HG03066 (cell line): ENCODE measurements around the gene OR56A5.
"Not testable (repeated sequence)": the region's sequence is repeated elsewhere in the genome, so short reads cannot be mapped to it uniquely, and the experiment has no call there.

ENCODE experiments used
- ATAC-seq: cut with Tn5 transposase; IDR thresholded peaks from one replicate; pipeline ENCODE4 v1.9.1; 2021; ENCODE audit warnings: low read depth; ENCODE audit not compliant: unreplicated experiment

Gene OR56A5, protein sequence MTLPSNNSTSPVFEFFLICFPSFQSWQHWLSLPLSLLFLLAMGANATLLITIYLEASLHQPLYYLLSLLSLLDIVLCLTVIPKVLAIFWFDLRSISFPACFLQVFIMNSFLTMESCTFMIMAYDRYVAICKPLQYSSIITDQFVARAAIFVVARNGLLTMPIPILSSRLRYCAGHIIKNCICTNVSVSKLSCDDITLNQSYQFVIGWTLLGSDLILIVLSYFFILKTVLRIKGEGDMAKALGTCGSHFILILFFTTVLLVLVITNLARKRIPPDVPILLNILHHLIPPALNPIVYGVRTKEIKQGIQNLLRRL

DNA sequence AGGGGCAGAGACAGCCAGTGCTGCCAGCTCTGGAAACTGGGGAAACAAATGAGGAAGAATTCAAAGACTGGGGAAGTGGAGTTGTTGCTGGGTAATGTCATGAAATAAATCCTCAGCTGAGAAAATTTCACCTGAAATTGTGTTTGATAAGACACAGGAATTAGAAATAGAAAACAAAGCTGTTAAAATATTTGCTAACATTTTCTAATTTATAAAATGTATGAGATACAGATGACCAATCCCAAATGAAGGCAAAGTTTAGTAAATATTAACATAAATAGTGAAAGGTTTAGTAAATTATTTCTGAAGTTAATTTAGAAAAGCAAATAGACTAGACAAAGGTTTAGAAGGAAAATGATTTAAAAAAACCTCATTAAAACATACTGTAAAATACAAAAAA lies at the start of gene OR56A5:
TSS of gene OR56A5 (minus strand) at position 101 of the 400 bp plus-strand sequence. CDS start at position 101, 0 bp downstream.
- ATAC-seq, result no peak

DNA sequence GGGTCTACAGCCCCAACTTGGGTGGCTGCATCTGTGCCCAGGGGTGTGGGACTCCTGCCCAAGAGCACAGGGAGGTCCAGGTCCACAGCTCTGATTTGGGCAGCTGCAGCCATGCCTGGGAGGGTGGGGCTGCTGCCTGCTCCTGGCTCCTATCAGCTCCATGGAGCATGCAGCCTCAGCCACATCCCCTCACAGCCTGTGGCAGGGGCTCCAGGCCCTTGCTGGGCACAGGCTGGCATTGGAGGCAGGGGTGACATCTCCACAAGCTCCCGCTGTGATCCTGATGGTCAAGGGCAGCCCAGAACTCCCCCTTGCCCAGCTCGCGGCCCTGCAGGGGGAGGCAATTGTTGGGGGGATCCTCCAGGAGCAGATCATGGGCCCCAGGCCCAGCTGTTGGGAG lies 44.7 kb upstream of the OR56A5 start:
- no peak for ATAC-seq

DNA sequence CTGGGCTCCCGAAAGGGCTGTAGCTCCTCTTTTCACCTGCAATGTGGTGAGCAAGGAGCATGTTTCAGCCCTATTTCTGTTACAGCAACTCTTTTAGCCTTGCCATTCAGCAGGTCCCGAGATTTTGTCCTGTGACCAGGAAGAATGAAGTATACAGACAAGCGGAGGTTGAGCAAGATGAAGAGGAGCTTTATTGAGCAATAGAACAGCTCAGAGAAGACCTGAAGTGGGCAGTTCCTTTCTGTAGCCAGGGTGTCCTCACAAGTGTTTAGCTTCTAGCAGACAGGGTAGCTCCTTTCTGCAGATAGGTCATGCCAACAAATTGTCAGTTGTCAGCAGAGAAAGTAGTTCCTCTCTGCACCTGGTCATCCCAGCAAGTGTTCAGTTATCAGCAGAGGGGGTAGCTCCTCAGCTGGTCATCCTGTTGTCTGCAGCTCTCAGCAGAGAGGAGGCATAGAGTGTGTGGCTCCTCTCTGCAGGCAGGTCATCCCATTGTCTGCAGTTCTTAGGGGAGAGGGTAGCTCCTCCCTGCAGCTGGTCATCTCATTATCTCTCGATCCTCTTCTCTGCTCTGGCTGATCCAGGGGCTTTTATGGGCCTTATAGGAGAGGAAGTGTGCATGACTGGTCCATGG lies 43.9 kb upstream of the OR56A5 start:
- no peak for ATAC-seq

DNA sequence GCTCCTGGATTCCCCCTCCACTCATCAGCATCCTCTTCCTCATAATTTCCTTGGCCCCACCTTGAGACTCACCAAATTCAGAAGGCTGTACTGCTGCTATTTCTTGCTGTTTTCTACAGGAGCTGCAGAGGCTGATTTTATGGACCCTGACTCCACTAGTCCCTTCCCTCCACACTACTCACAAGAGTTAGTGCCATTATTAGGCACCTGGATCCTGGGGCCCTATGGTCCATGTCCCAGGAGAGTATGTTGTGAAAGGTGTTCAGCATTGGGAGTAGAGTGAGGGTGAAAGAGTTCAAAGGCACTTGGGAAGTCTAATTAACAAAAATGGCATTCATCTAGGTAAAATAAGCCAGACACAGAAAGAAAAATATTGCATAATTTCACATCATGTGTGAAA lies 38.6 kb upstream of the OR56A5 start, which contains the start of gene OR56A4:
TSS of gene OR56A4 (minus strand) at position 101 of the 400 bp plus-strand sequence. CDS start 3,954 bp downstream, outside the sequence.
- ATAC-seq, result no peak

DNA sequence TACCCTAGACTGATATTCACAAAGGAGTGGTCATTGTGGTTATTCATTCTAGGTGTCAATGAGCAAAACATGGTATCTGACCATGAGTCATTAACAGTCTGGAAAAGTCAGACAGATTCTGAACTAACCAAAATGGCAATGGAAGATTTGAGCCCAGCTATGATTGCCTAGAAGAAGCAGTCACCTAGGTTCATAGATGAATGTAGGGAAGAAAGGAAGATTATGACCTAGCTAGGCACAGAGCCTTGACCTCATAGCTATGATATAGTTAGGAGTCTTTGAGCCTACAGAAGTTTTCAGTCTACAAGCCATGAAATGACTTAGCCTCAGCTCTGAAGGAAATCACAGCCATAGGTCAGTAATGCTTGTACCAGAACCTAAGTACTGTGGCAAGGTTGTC lies 38.1 kb upstream of the OR56A5 start:
- ATAC-seq, result no peak

DNA sequence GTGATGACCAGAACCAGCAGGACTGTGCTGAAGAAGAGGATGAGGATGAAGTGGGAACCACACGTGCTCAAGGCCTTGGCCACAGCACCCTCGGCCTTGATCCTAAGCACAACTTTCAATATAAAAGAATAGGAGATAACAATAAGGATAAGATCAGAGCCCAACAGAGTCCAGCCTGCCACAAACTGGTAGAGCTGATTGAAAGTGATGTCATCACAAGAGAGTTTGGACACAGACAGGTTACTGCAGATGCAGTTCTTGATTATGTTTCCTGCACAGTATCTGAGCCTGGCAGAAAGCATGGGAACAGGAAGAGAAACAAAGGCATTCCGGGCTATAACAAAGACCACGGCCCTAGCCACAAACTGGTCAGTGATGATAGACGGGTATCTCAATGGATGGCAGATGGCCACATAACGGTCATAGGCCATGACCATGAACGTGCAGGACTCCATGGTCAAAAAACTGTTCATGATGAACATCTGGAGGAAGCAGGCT lies 34.0 kb upstream of the OR56A5 start:
- ATAC-seq, result no peak

DNA sequence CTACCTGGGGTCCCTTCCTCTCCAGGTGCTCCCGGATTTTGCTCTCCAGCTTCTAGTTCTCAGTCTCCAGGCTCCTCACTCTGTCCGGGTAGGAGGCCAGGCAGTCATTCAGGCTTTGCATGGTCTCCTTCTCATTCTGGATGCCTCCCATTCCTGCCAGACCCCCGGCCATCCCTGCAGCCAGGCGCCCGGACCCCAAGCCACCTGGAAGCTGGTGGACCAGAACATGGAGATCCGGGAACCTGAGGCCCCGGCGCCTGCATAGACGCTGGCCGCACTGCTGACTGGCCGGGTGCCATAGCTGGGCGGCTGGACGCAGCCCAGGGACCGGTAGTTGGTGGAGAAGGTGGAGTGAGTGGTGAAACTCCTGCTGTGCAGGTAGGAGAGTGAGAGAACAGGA lies 26.5 kb upstream of the OR56A5 start:
- no peak for ATAC-seq

DNA sequence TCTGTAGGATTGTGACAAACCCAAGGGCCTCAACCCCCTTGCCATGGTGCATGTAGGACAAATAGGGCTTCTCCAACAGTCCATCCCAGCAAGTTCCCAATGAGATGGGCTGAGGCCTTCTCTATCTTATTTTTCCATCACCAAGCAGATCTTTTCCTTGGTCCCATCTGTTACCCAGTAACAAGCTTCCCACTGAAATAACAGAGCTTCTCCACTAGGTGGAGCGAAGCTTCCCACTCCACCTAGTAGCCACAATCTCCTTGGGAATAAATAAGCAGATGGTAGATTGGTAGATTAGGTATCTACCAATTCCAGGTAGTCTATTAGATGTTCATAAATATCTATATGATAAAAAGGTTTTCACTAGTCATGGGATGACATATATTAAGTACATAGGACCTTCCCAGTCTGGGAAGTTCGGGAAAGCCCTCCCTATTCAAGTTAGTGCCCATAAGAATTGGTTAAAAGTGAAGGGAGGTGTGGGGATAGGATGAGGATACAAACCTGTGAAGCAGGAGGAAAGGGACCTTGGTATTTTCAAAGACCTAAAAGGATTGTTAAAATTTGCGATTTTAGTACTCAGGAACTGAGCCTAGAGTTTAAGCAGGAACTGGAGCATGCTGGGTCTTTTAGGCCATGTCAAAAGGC lies 24.4 kb upstream of the OR56A5 start:
- no peak for ATAC-seq

DNA sequence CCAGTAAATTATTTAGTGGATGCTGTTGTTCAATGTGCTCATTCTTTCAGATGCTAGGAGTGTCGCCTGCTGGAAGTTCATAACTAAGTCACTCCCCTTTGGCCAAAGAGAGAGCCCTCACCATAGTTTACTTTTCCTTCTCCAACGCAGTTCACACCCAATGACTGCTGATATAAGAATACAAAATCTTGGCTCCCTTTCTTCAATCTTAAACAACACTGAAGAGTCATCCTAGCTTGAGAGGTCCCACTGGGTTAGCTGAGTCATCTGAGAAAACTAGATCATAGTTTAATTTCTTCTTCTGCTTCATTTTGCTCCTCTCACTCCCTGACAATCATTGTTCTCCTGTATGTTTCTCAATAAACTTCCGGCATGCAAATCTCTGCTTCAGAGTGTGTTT lies 23.9 kb upstream of the OR56A5 start:
- ATAC-seq, result no peak

DNA sequence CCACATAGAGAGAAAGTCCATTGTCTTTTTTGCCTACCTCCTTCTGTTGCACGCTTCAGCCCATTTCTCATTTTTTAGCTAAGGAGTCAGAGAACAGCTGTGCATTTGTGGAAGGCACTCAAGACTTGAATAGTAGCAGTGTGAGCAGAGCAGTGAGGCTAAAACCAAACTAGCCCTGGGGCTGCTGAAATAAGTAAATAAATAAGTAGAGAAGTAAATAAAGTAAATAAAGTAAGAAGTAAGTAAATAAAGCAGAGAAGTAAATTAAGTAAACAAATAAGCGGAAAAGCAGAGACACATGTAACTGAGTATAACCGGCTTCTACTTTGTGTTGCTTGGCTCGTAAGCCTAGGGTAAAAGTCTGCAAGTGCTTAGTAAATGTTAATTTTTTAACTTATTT lies 20.9 kb upstream of the OR56A5 start:
- ATAC-seq, result no peak

DNA sequence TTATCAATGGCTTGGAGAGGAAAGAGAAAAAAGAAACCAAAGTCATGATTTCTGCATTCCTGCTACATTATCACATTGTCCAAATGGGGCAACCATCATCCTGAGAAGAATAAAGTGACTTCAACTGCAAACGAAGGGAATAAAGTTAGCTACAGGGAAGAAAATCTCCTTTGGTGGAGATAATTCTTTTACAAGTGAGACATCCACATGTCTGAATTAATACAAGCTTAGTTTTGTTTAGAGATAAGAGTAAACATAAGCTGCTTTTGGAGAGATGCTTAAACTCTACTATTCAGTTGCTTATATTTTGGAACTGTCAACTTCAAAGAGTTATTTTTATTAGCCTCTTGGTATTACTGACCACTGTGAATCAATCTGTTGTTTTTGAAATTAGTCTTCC lies 18.6 kb upstream of the OR56A5 start, which contains the start of gene OR52L1:
TSS of gene OR52L1 (minus strand) at position 101 of the 400 bp plus-strand sequence. CDS start at position 46, 55 bp downstream.
- no peak for ATAC-seq

DNA sequence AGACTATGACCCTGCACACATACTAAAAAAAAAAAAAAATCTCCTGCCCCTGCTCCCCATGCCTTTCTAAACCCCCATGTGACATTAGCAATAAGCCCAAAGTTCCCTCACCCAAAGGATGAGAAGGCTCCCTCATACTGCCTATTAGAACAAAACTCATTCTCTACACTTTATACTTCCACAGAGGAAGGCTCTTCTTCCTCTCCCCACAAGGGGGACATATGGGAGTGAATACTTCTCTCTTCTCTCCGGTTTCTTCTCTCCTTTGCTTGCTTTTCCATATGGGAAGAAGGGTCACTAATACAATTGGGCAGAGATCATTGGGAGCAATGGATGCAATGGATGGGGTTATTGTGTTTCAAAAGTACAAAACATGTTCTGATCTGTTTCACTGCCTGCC lies 15.1 kb upstream of the OR56A5 start:
- no peak for ATAC-seq

DNA sequence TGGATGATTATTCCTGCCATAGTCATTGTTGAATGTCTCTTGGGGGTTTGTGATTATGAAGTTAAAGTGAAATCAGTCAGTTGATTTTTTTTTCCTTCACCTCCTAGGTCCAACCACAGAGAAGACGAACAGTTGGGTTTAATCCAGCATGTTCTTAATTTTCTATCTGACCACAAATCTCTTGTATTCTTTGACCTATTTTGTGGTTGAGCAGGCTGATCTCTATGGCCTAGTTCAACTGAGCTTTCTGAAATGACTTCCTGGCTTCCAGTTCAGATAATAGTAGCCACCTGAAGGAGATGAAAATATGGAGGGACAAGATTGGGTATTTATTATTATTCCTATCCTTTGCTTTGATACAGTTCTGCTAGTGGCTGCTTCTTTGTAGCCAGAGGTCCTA lies 5.2 kb upstream of the OR56A5 start:
- ATAC-seq, result no peak

DNA sequence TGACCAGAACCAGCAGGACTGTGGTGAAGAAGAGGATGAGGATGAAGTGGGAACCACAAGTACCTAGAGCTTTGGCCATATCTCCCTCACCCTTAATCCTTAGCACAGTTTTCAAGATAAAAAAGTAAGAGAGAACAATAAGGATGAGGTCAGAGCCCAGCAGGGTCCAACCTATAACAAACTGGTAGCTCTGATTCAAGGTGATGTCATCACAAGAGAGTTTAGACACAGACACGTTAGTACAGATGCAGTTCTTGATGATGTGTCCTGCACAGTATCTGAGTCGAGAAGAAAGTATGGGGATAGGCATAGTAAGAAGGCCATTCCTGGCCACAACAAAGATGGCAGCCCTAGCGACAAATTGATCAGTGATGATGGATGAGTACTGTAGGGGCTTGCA lies 586 bp downstream of the OR56A5 start:
- ATAC-seq, result no peak

DNA sequence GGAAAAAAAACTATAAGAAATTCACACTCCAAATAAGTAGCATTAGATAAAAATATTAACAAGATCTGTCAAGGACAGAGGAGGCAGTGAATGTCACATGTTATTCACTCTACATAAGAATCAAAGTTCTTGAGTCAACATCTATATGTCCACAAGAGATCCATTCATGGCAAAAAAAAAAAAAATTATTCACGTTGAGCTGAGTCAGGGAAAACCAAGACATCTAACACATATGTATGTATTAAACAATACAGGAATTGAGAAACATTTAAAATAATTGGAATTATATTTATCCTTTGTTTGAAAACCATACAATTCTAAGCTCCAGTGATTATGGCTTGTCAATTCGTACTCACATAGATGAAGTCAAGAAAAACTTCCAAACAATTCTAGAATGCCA lies 1.3 kb downstream of the OR56A5 start:
- no peak for ATAC-seq

DNA sequence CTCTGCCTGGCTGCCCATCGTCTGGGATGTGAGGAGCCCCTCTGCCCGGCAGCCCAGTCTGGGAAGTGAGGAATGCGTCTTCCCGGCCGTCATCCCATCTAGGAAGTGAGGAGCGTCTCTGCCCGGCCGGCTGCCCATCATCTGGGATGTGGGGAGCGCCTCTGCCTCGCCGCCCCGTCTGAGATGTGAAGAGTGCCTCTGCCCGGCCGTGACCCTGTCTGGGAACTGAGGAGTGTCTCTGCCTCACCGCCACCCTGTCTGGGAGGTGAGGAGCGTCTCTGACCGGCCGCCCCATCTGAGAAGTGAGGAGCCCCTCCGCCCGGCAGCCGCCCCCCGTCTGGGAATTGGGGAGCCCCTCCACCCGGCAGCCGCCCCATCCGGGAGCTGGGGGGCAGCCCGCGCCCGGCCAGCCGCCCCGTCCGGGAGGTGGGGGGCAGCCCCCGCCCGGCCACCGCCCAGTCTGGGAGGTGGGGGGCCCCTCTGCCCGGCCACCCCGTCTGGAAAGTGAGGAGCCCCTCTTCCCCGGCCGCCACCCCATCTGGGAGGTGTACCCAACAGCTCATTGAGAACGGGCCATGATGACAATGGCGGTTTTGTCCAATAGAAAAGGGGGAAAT lies 7.5 kb downstream of the OR56A5 start:
- not testable (repeated sequence) for ATAC-seq

DNA sequence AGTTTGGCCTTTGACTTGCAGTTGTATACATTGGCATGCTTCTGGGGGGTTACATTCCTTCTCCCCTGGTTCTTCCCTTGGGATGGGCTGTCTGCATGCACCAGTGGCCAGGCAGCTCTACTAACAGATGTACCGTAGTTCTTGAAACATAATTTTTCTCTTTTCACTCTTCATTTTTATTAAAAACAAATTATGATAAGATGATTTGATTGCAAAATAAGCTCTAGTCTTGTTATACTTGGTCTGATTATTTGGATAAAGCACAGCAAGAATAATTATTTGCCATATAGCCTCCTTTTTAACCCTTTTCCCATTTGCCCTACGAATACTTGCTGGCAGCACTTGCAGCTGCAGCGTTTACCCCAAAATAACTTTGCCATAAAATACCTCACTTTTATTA lies 12.7 kb downstream of the OR56A5 start:
- ATAC-seq, result no peak

DNA sequence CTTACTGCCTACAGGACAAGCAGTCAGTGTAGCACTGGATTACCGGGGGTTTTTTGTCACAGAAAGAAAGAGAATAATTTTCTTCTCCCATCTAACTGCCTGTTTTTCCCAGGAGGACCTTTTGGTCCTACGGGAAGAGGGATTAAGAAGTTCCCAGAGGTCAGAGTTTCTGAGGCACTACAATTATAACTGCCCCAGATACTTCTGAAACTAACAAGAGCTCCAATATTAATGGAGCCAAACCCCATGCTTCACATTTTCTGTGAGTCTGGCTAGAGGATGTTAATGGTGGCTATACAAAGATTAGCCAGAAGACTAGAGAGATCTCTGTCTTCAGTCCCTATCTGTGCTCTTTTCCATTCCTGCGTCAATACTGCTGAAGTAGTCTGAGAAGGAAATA lies 26.3 kb downstream of the OR56A5 start, which contains the start of gene OR56A3:
TSS of gene OR56A3 (plus strand) at position 301 of the 400 bp plus-strand sequence. CDS start 5,096 bp downstream, outside the sequence.
- ATAC-seq, result no peak

DNA sequence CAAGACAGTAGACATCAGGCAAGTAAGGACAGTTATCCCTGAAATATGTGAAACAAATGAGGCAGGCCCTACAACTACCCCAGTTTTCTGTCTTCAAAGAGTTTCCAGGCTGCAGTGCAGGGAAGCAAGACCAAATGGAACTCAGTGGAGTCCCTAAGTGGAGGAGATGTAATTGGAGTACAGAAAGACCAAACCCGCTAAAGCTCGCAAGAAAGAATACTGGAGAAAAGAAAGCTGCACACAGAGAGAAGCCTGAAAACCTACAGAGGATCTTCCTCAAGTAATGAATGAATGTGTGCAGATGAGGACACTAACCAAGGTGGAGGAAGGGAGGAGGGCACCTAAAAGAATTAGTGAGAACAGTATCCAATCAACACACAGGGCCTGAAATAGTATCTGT lies 27.5 kb downstream of the OR56A5 start:
- ATAC-seq, result no peak

DNA sequence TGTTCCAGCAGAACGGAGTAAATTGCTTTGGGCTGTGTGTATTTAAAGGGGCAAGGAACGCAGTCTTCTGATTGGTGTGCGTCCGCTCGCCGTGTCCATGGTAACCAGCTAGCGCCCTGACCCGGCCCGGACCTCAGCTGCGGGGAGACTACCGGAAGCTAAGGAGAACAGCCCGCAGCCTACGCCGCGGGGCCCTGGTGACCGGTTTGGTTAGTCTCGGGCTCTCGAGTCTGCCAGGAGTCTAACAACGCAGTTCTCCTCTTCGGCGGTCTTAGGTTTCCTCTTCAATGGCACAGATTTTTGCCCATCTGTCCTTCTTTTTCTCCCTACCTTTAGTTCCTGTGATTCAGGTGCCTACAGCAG lies 29.7 kb downstream of the OR56A5 start:
- ATAC-seq, result no peak
